GM23338 (cell line): ENCODE results near the gene COP1.

Experiments
- CTCF ChIP-seq, 2 experiments: fragments of 200-600 bp in 1 of 2; sonication (generic) in 1 of 2; conservative IDR thresholded peaks; 2 replicates each; pipeline versions ENCODE4 v1.5.1 to v1.6.1; 2016 to 2017; ENCODE audit warnings: antibody characterized with exemption in 2 of 2, low read depth in 2 of 2, mild to moderate bottlenecking in 2 of 2, moderate library complexity in 1 of 2
- ETS1 ChIP-seq: IDR thresholded peaks from 2 replicates; pipeline ENCODE4 v1.6.1; 2016; ENCODE audit warnings: antibody characterized with exemption
- POLR2AphosphoS5 ChIP-seq: IDR thresholded peaks from 2 replicates; pipeline ENCODE4 v1.6.1; 2016; ENCODE audit warnings: antibody characterized with exemption, low read depth

GRCh38 chr1:176055398-176055797 lies 151.7 kb downstream of the COP1 start:
- TF ChIP-seq ETS1 (no peak), POLR2AphosphoS5 (no peak), CTCF (conservative IDR thresholded peaks at IDR 0.05; ENCODE audit: low read depth in 2 of 2) (no peak)
